ENCODE data around the gene NOS2.

- TF ChIP-seq POLR2A (IDR thresholded peaks at IDR 0.05) (no peak), CTCF (IDR thresholded peaks at IDR 0.05) (no peak), POLR2AphosphoS5 (IDR thresholded peaks at IDR 0.05; ENCODE audit: insufficient read depth in 1 of 2, low read depth in 1 of 2) (no peak)
Observed at GRCh38 chr17:27751622-27752490, 48.5 kb downstream of the NOS2 start.

Measured in vagina (tissue), 2 donors.